ENCODE results near the gene INPP5E. TPM values are rescaled to one million over a fixed set of nuclear protein-coding genes. Genes with fewer than 3 reads are reported as not detected.

Gene INPP5E
- polyA plus RNA-seq, 2 of the 4 experiments (the other 2 are of a cell fraction) = 5.2 to 11.2 TPM

- 94% methylated on average over 23 of the region's 23 CpGs for WGBS (ENCODE audit: missing lambda C conversion rate)
- CTCF ChIA-PET = interaction anchor here (0.8 to 1.2 kb wide), 2 partner anchors 9 to 28 kb away, joined by 3 to 4 read pairs; no protein-coding TSS in a partner anchor
- no peak for ATAC-seq
Measured at GRCh38 chr9:136460772-136461325, 21.2 kb upstream of the INPP5E start.

GRCh38 chr9:136459425-136459824, 19.8 kb upstream of the INPP5E start:
- FAIRE-seq (no peak), ATAC-seq (no peak), DNase-seq (ENCODE audit: low read depth in 1 of 2, low spot score in 1 of 2) (no peak)
- Histone ChIP-seq H3K4me3 (no peak overlapping the region), H3K4me2 (no peak overlapping the region), H3K4me1 (no peaks in the 10 kb centered on the region), H3K9me3 (no peaks in the 10 kb centered on the region), H3K27ac (no peak overlapping the region)
- TF ChIP-seq CEBPB (IDR thresholded peaks at IDR 0.05) (no peak), TP53 (CRISPR knock-in tag; IDR thresholded peaks at IDR 0.05) (no peak), CHD4 (IDR thresholded peaks at IDR 0.05; ENCODE audit: borderline replicate concordance) (no peak), SMC3 (IDR thresholded peaks at IDR 0.05) (no peak), RAD21 (conservative IDR thresholded peaks at IDR 0.05 in 1 of 2, IDR thresholded peaks at IDR 0.05 in 1 of 2) (no peak), HOXB5 (CRISPR knock-in tag; IDR thresholded peaks at IDR 0.05) (no peak), NPAS2 (CRISPR knock-in tag; IDR thresholded peaks at IDR 0.05; ENCODE audit: borderline replicate concordance) (no peak), MAZ (IDR thresholded peaks at IDR 0.05; ENCODE audit: borderline replicate concordance, low read depth, low read length) (no peak), SREBF2 (IDR thresholded peaks at IDR 0.05) (no peak), E2F6 (IDR thresholded peaks at IDR 0.05; ENCODE audit: borderline replicate concordance, low read depth) (no peak), HEYL (CRISPR knock-in tag; IDR thresholded peaks at IDR 0.05) (no peak), NFE2L2 (conservative IDR thresholded peaks at IDR 0.05; ENCODE audit: low read length) (no peak), EHF (CRISPR knock-in tag; IDR thresholded peaks at IDR 0.05) (no peak), RCOR1 (IDR thresholded peaks at IDR 0.05; ENCODE audit: low read depth, low read length) (no peak), USF2 (IDR thresholded peaks at IDR 0.05) (no peak), MAFK (IDR thresholded peaks at IDR 0.05; ENCODE audit: partially characterized antibody) (no peak), FOSB (CRISPR knock-in tag; IDR thresholded peaks at IDR 0.05) (no peak), POLR2AphosphoS2 (conservative IDR thresholded peaks at IDR 0.05; ENCODE audit: low read length) (no peak)
- ChIA-PET CTCF (interaction anchor here (1.0 to 2.6 kb wide), 4 partner anchors 14 to 28 kb away, joined by 3 to 7 read pairs (median 5); no protein-coding TSS in a partner anchor), POLR2A (no interaction called here)
- WGBS (ENCODE audit: missing lambda C conversion rate) = 96% methylated on average over 28 of the region's 28 CpGs

More at GRCh38 chr9:136460772-136461325, 21.2 kb upstream of the INPP5E start:
- POLR2A ChIA-PET = no interaction called here
- no peak for FAIRE-seq
- Histone ChIP-seq H3K4me3 (no peak overlapping the region), H3K9me3 (no peaks in the 10 kb centered on the region), H3K27ac (no peak overlapping the region), H3K4me1 (no peaks in the 10 kb centered on the region), H3K4me2 (no peak overlapping the region)
- no peak for DNase-seq (ENCODE audit: low read depth in 1 of 2, low spot score in 1 of 2)
- TF ChIP-seq CHD4 (IDR thresholded peaks at IDR 0.05; ENCODE audit: borderline replicate concordance) = no peak
- no peak for TF ChIP-seq ATOH8 (CRISPR knock-in tag; IDR thresholded peaks at IDR 0.05; ENCODE audit: low read depth)
- TF ChIP-seq ESRRA (IDR thresholded peaks at IDR 0.05; ENCODE audit: borderline replicate concordance, low read length) = no peak
- no peak for TF ChIP-seq CEBPB (IDR thresholded peaks at IDR 0.05)
- TF ChIP-seq REST (IDR thresholded peaks at IDR 0.05) = no peak
- no peak for TF ChIP-seq MAZ (IDR thresholded peaks at IDR 0.05; ENCODE audit: borderline replicate concordance, low read depth, low read length)
- TF ChIP-seq GATA3 (IDR thresholded peaks at IDR 0.05; ENCODE audit: borderline replicate concordance) = no peak
- no peak for TF ChIP-seq RNF2 (IDR thresholded peaks at IDR 0.05; ENCODE audit: borderline replicate concordance, low read depth)
- no peak for TF ChIP-seq KDM1A (IDR thresholded peaks at IDR 0.05; ENCODE audit: low read depth)
- no peak for TF ChIP-seq CHD2 (IDR thresholded peaks at IDR 0.05; ENCODE audit: low read length, partially characterized antibody)
- TF ChIP-seq ZFP36 (IDR thresholded peaks at IDR 0.05; ENCODE audit: borderline replicate concordance, partially characterized antibody) = no peak
- TF ChIP-seq NPAS2 (CRISPR knock-in tag; IDR thresholded peaks at IDR 0.05; ENCODE audit: borderline replicate concordance) = no peak
- TF ChIP-seq HOXA7 (CRISPR knock-in tag; IDR thresholded peaks at IDR 0.05) = no peak
- TF ChIP-seq EP300 (IDR thresholded peaks at IDR 0.05) = no peak
